Activated naive CD8-positive, alpha-beta T cell treated with anti-CD3 and anti-CD28 coated beads, Interleukin-2, amount 50 U/mL, for 24 hours (primary cell): ENCODE results near the gene FBXO42.

ENCODE experiments used
- ATAC-seq: fragments of 150-1000 bp; cut with Tn5 transposase; one replicate; pipeline ENCODE4 v1.10.0; 2021
- DNase-seq: peaks from one replicate; pipeline ENCODE4 v3.0.0; 2021
- H3K27ac Mint-ChIP-seq: one replicate; pipeline ENCODE4 v1.8.0; 2021; ENCODE audit warnings: mild to moderate bottlenecking, mixed read lengths
- H3K27me3 Mint-ChIP-seq: one replicate; pipeline ENCODE4 v1.8.0; 2021; ENCODE audit warnings: mixed read lengths
- H3K36me3 Mint-ChIP-seq: one replicate; pipeline ENCODE4 v1.8.0; 2021; ENCODE audit warnings: low read depth, mixed read lengths
- H3K4me1 Mint-ChIP-seq: one replicate; pipeline ENCODE4 v1.8.0; 2021; ENCODE audit warnings: mixed read lengths
- H3K4me3 Mint-ChIP-seq: one replicate; pipeline ENCODE4 v1.8.0; 2021; ENCODE audit warnings: mild to moderate bottlenecking, moderate library complexity, mixed read lengths
- H3K9me3 Mint-ChIP-seq: one replicate; pipeline ENCODE4 v1.8.0; 2021; ENCODE audit warnings: mixed read lengths

The FBXO42 gene

DNA sequence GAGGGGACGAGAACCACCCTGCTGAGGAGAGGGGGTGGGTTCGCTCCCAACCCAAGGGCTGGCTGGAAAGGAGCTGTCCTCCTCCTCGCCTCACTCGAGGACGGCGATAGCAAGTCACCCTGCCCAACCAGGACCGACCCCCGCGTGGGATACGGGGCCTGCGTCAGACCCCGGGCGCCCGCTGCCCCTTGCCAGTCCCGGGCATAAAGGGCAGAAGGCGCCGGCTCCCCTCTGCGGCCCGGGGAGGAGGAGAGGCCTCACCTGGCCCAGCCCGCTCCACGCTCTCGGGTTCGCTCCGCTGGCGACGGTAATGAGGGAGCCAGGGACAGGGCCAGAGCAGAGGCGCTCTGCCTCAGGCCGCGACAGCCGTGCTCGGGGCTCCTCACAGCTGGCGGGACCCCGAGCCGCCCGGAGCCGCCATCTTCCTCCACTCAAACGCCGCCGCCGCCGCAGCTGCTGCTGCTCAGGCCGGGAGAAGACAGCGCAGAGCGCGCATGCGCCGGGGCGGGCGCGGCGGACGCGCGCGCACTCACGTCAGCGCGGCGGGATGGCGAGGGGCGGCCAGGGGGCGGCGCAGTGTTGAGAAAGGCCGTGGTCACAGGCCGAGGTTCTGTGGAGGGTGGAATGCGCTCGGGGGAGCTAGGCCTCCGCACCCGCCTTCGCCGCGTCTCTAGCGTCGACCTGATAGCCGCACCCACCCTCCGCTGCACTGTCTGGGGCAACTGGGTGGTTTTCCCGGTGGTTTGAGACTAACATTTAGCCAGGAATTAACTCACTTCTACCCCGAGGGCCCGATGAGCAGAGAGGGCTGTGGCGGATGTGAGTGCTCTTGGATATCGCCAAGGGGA lies at the start of gene FBXO42:
Gene FBXO42, minus strand, starts transcription at position 487 of the 848 bp plus-strand sequence. CDS start 37,062 bp downstream, outside the sequence.
- Mint-ChIP-seq H3K9me3 (no peaks in the 10 kb centered on the region), H3K36me3 (peaks cover 2% of the 10 kb centered on the region), H3K4me1 (peaks cover 39% of the 10 kb centered on the region), H3K4me3 (peak within 1 kb of the TSS; percentile 87), H3K27ac (peak within 1 kb of the TSS; percentile 90), H3K27me3 (no peaks in the 10 kb centered on the region)
- ATAC-seq (peak; percentile 96), DNase-seq (peak; percentile 92)

- Mint-ChIP-seq H3K36me3 (peaks cover 12% of the 10 kb centered on the region), H3K27ac (peak overlapping the region; percentile 76), H3K4me1 (peaks cover 24% of the 10 kb centered on the region), H3K27me3 (no peaks in the 10 kb centered on the region), H3K9me3 (no peaks in the 10 kb centered on the region), H3K4me3 (no peak overlapping the region)
- DNase-seq (no peak), ATAC-seq (no peak)
These were observed 46.2 kb upstream of the FBXO42 start for GRCh38 chr1:16398371-16398953.

DNA sequence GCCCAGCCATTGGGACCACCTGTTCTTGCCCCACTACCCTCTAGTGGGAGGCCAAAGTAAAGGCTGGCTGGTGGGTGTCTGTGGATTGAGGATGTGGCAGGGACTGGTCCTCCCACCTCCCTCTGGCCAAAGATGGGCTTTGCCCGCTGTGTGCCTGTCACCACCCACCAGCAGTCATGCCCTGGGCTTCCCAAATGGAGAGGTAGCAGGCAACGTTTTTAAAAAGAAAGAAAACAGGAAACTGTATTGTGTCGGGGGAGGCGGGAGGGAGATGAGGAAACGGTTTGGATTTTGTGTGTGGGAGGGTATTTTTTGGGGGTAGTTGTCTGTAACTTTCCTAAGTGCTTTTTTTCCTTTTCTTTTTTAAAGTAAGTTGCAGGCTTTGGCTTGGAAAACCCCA lies 44.8 kb upstream of the FBXO42 start:
- no peak overlapping the region for H3K4me3 Mint-ChIP-seq
- H3K36me3 Mint-ChIP-seq: peaks cover 19% of the 10 kb centered on the region
- peak overlapping the region; percentile 76 for H3K27ac Mint-ChIP-seq
- DNase-seq (no peak), ATAC-seq (no peak)
- no peaks in the 10 kb centered on the region for H3K27me3 Mint-ChIP-seq
- H3K9me3 Mint-ChIP-seq: no peaks in the 10 kb centered on the region
- H3K4me1 Mint-ChIP-seq: peaks cover 37% of the 10 kb centered on the region

GRCh38 chr1:16396591-16396990 lies 44.3 kb upstream of the FBXO42 start:
- H3K36me3 Mint-ChIP-seq: peaks cover 21% of the 10 kb centered on the region
- no peak for ATAC-seq
- no peak for DNase-seq
- peaks cover 43% of the 10 kb centered on the region for H3K4me1 Mint-ChIP-seq
- H3K27me3 Mint-ChIP-seq: no peaks in the 10 kb centered on the region
- peak overlapping the region; percentile 76 for H3K27ac Mint-ChIP-seq
- no peaks in the 10 kb centered on the region for H3K9me3 Mint-ChIP-seq
- H3K4me3 Mint-ChIP-seq: no peak overlapping the region

- peaks cover 59% of the 10 kb centered on the region for H3K4me1 Mint-ChIP-seq
- DNase-seq (no peak), ATAC-seq (no peak)
- no peak overlapping the region for H3K4me3 Mint-ChIP-seq
- H3K36me3 Mint-ChIP-seq: peaks cover 22% of the 10 kb centered on the region
- H3K27me3 Mint-ChIP-seq: no peaks in the 10 kb centered on the region
- H3K27ac Mint-ChIP-seq: no peak overlapping the region
- no peaks in the 10 kb centered on the region for H3K9me3 Mint-ChIP-seq
These were observed 42.7 kb upstream of the FBXO42 start for GRCh38 chr1:16394977-16395376.

DNA sequence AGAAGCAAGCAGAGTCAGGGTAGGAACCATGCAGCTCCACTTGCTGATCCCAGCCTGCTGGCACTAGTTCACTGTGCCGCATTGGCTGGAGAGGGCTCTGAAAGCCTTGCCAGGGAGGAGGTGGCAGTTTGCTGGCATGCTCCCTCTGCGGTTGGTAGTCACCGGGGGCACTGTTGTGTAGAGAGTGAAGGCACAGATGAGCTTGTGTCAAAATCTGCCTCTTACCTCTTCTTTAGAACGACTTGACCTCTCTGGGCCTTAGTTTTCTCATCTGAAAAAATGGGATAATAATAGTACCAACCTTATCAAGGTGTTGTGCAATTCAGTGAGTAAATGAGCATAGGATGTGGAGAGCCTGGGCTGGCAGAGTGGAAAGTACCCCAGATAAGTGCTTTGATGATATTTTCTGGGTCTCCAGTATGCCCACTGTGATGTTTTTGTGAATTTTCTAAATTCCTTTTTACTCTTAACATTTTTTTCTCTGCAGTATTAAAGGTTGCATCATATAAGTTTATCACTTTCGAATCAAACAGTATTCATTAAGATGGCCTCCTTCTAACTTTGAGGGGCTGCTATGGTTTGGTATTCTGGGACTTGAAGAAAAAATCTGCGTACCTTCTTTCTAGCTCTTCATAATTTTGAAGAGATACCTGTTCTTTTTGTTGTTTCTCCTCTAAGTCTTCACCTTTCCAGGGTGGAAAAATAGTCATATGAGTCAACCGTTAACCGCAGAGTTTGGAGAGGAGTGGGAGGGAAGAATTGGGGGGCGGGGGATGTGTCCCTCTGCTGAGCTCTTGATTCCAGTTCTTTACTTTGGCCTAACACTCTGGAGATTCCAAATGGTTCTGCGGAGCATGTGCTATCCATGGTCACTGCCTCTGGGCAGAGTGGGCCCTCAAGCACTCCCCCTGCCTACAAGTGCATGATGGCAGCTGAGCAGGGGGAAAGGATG lies 41.6 kb upstream of the FBXO42 start:
- Mint-ChIP-seq H3K4me3 (no peak overlapping the region), H3K27ac (peak overlapping the region; percentile 62), H3K36me3 (peaks cover 20% of the 10 kb centered on the region), H3K4me1 (peaks cover 66% of the 10 kb centered on the region), H3K27me3 (no peaks in the 10 kb centered on the region), H3K9me3 (no peaks in the 10 kb centered on the region)
- ATAC-seq (no peak), DNase-seq (no peak)

- Mint-ChIP-seq H3K27me3 (no peaks in the 10 kb centered on the region), H3K4me3 (no peak overlapping the region), H3K27ac (peak overlapping the region; percentile 87), H3K9me3 (no peaks in the 10 kb centered on the region), H3K36me3 (peaks cover 20% of the 10 kb centered on the region), H3K4me1 (peaks cover 71% of the 10 kb centered on the region)
- ATAC-seq (no peak), DNase-seq (no peak)
These were observed 40.7 kb upstream of the FBXO42 start for GRCh38 chr1:16392740-16393569.

DNA sequence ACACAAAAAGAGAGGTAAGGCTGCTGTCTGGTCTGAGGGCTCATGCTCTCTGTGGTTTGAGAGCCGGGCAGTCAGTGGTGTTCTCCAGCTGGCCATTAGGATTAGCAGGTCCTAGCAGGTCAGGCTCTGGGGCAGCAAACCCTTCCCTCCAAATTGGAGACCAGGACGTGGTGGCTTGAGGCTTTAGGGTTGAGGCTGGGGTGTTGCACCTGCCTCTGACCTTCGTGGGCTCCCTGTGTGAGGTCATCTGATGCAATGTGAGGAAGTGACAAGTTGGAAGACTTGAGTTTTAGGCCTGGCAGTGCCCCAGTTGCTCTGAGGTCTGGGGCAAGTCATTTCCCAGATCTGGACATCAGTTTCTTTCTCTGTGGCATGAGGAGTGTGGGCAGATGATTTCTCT lies 39.1 kb upstream of the FBXO42 start:
- H3K27me3 Mint-ChIP-seq: no peaks in the 10 kb centered on the region
- H3K4me1 Mint-ChIP-seq: peaks cover 73% of the 10 kb centered on the region
- H3K36me3 Mint-ChIP-seq: peaks cover 17% of the 10 kb centered on the region
- no peaks in the 10 kb centered on the region for H3K9me3 Mint-ChIP-seq
- H3K4me3 Mint-ChIP-seq: no peak overlapping the region
- H3K27ac Mint-ChIP-seq: peak overlapping the region; percentile 87
- DNase-seq: peak; percentile 21
- ATAC-seq: peak; percentile 64

GRCh38 chr1:16387201-16388188 lies 35.2 kb upstream of the FBXO42 start:
- Mint-ChIP-seq H3K36me3 (peaks cover 12% of the 10 kb centered on the region), H3K9me3 (no peaks in the 10 kb centered on the region), H3K27me3 (no peaks in the 10 kb centered on the region), H3K4me1 (peaks cover 86% of the 10 kb centered on the region), H3K27ac (peak overlapping the region; percentile 85), H3K4me3 (peak overlapping the region; percentile 74)
- DNase-seq (no peak), ATAC-seq (peak; percentile 16)

GRCh38 chr1:16386454-16387113 lies 34.3 kb upstream of the FBXO42 start:
- H3K4me1 Mint-ChIP-seq: peaks cover 81% of the 10 kb centered on the region
- H3K9me3 Mint-ChIP-seq: no peaks in the 10 kb centered on the region
- no peak for DNase-seq
- H3K27ac Mint-ChIP-seq: peak overlapping the region; percentile 32
- H3K36me3 Mint-ChIP-seq: peaks cover 11% of the 10 kb centered on the region
- H3K4me3 Mint-ChIP-seq: peak overlapping the region; percentile 74
- no peaks in the 10 kb centered on the region for H3K27me3 Mint-ChIP-seq
- ATAC-seq: peak; percentile 53

- no peak overlapping the region for H3K4me3 Mint-ChIP-seq
- ATAC-seq (no peak), DNase-seq (no peak)
- peaks cover 74% of the 10 kb centered on the region for H3K4me1 Mint-ChIP-seq
- H3K27ac Mint-ChIP-seq: peak overlapping the region; percentile 40
- H3K36me3 Mint-ChIP-seq: peaks cover 11% of the 10 kb centered on the region
- H3K27me3 Mint-ChIP-seq: no peaks in the 10 kb centered on the region
- H3K9me3 Mint-ChIP-seq: no peaks in the 10 kb centered on the region
These were observed 33.6 kb upstream of the FBXO42 start for GRCh38 chr1:16385659-16386453.

DNA sequence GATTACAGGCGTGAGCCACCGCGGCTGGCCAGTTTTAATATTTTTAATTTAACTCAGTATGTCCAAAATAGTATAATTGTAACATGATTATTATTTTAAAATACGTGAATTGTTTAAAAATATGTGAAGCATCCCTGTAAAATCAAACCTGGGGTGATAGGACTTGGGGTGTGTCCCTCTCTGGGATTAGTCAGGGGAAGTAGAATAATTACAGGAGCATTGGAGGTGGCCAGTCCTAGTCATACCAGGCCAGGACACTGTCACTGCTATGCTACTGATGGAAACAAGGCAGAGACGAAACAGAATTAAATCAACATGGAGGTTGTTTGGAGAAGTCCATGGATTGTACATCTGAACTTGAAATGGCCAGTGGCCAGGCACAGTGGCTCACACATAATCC lies 31.6 kb upstream of the FBXO42 start:
- no peak for DNase-seq
- Mint-ChIP-seq H3K27me3 (no peaks in the 10 kb centered on the region), H3K36me3 (peaks cover 13% of the 10 kb centered on the region), H3K4me1 (peaks cover 62% of the 10 kb centered on the region), H3K9me3 (no peaks in the 10 kb centered on the region), H3K27ac (peak overlapping the region; percentile 24), H3K4me3 (no peak overlapping the region)
- ATAC-seq: no peak
